ENCODE measurements around the gene XRCC4.

DNA sequence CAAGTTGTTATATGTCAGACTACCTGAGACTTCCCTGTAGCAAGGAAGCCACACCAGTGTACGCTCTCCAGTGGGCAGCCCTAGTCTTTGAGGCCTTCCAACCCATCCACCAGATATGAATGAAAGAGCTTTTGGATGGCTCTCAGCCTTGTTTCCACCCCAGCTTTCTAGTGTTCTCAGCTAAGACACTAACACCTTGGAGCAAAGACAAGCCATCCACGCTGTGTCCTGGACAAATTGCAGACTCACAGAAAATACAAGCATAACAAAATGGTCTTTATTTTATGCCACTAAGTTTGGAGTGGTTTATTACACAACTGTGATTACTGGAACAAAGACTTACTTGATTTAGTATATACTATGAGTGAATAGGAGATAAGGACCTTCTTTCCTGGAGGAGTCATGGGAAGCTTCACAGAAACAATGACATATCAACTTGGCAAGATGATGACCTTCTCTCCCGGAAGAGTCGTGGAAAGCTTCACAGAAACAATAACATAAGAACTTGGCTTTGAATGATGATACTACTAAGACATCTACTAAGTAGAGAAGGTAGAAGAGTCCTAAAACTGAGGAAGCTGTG lies 260.2 kb downstream of the XRCC4 start:
- TF ChIP-seq TAF1 (IDR thresholded peaks at IDR 0.05; ENCODE audit: low read depth, low read length) (no peak), POLR2A (IDR thresholded peaks at IDR 0.05; ENCODE audit: low read depth, low read length) (no peak)

Data from GM12891 (cell line).